Nephron (organoid): ENCODE results near the gene ANO4.

Source experiments
- H3K27ac Mint-ChIP-seq, 3 experiments: 2 replicates each; pipeline ENCODE4 v1.8.0; 2020; ENCODE audit warnings: mixed read lengths in 3 of 3, mild to moderate bottlenecking in 2 of 3, moderate library complexity in 1 of 3
- H3K27me3 Mint-ChIP-seq: 2 replicates; pipeline ENCODE4 v1.8.0; 2021; ENCODE audit warnings: low read depth, mild to moderate bottlenecking, moderate library complexity, mixed read lengths
- H3K36me3 Mint-ChIP-seq: 2 replicates; pipeline ENCODE4 v1.8.0; 2020; ENCODE audit warnings: low read depth, mixed read lengths
- H3K4me1 Mint-ChIP-seq: 2 replicates; pipeline ENCODE4 v1.8.0; 2020; ENCODE audit warnings: mixed read lengths
- H3K4me3 Mint-ChIP-seq, 3 experiments: 2 replicates each; pipeline ENCODE4 v1.8.0; 2020; ENCODE audit warnings: mild to moderate bottlenecking in 3 of 3, mixed read lengths in 3 of 3, moderate library complexity in 2 of 3
- H3K9me3 Mint-ChIP-seq: 2 replicates; pipeline ENCODE4 v1.8.0; 2020; ENCODE audit warnings: mixed read lengths
- CTCF ChIP-seq, 3 experiments: fragments of 200-600 bp; sonication (generic); IDR thresholded peaks; one replicate each; pipeline ENCODE4 v1.5.0; 2021; ENCODE audit warnings: antibody characterized with exemption in 3 of 3; ENCODE audit not compliant: unreplicated experiment in 3 of 3

ANO4 gene

DNA sequence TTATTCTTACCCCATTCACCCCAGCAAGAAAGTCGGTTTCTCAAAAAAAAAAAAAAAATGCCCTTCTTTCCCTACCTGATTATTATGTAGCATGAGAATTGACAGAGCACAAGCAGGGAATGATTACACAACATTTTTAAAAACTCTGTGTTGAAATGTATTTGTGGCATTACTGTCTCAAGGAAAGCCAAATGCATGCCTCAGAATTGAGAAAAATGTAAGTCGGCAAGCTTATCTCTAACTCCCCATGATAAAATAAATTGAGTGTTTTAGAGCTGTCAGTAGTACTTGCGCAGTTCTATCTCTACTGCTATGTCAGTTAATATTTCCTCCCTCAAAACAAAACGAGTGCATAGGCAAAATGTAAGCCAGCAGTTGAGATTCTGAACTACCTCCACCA lies 25.7 kb downstream of the ANO4 start:
- no peak overlapping the region for H3K4me3 Mint-ChIP-seq
- no peaks in the 10 kb centered on the region for H3K4me1 Mint-ChIP-seq
- peaks cover 8% of the 10 kb centered on the region for H3K27me3 Mint-ChIP-seq
- H3K9me3 Mint-ChIP-seq = no peaks in the 10 kb centered on the region
- no peaks in the 10 kb centered on the region for H3K36me3 Mint-ChIP-seq
- TF ChIP-seq CTCF (IDR thresholded peaks at IDR 0.05; ENCODE audit: unreplicated experiment in 3 of 3) = no peak
- no peak overlapping the region for H3K27ac Mint-ChIP-seq

DNA sequence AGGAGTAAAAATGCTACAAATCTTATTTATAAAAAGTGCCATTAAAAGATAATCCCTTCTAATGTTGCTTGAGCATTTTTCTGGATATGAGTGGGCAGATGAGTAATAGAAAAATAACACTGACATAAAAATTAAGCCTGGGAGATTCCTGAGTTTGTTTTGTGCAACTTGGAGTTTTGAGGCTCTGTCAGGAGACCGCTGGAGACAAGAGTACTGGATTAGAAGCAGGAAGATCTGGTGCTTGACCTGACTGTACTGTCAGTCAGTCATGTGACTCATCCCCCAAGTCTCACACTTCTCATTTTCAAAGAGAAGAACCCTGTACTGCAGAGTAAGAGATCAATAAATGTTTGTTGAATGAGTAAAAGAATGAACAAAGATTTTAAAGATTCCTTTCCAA lies 29.4 kb downstream of the ANO4 start:
- Mint-ChIP-seq H3K27ac (no peak overlapping the region), H3K36me3 (no peaks in the 10 kb centered on the region), H3K27me3 (peaks cover 4% of the 10 kb centered on the region), H3K4me3 (no peak overlapping the region), H3K9me3 (no peaks in the 10 kb centered on the region), H3K4me1 (no peaks in the 10 kb centered on the region)
- no peak for TF ChIP-seq CTCF (IDR thresholded peaks at IDR 0.05; ENCODE audit: unreplicated experiment in 3 of 3)

DNA sequence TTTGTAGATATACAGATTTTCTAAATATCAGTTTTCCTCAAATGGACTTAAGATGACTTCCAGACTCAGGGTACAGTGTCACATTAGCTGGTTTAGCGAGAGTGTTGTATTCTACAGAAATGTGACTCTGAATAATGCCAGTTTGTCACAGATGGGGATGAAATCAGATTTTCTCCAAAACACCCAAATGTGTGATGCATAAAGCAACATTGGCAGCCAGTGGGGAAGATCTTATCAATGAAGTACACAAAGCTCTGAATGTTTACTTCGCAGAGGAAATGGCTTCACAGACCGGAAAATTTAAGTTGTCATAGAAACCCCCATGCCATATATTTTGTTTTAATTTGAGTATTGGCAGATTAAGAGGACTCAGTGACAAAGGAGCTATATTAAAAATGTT lies 29.9 kb downstream of the ANO4 start:
- no peaks in the 10 kb centered on the region for H3K9me3 Mint-ChIP-seq
- H3K36me3 Mint-ChIP-seq = no peaks in the 10 kb centered on the region
- no peak for TF ChIP-seq CTCF (IDR thresholded peaks at IDR 0.05; ENCODE audit: unreplicated experiment in 3 of 3)
- no peak overlapping the region for H3K27ac Mint-ChIP-seq
- no peak overlapping the region for H3K4me3 Mint-ChIP-seq
- no peaks in the 10 kb centered on the region for H3K4me1 Mint-ChIP-seq
- peaks cover 4% of the 10 kb centered on the region for H3K27me3 Mint-ChIP-seq

GRCh38 chr12:100826323-100826722 lies 31.7 kb downstream of the ANO4 start:
- Mint-ChIP-seq H3K36me3 (no peaks in the 10 kb centered on the region), H3K4me1 (no peaks in the 10 kb centered on the region), H3K27ac (no peak overlapping the region), H3K4me3 (no peak overlapping the region), H3K27me3 (no peaks in the 10 kb centered on the region), H3K9me3 (no peaks in the 10 kb centered on the region)
- no peak for TF ChIP-seq CTCF (IDR thresholded peaks at IDR 0.05; ENCODE audit: unreplicated experiment in 3 of 3)

GRCh38 chr12:100827901-100828520 lies 33.4 kb downstream of the ANO4 start:
- no peaks in the 10 kb centered on the region for H3K4me1 Mint-ChIP-seq
- H3K9me3 Mint-ChIP-seq = no peaks in the 10 kb centered on the region
- TF ChIP-seq CTCF (IDR thresholded peaks at IDR 0.05; ENCODE audit: unreplicated experiment in 3 of 3) = peak; percentile 36 to 60 (median 41)
- H3K27me3 Mint-ChIP-seq = no peaks in the 10 kb centered on the region
- H3K27ac Mint-ChIP-seq = no peak overlapping the region
- no peaks in the 10 kb centered on the region for H3K36me3 Mint-ChIP-seq
- H3K4me3 Mint-ChIP-seq = no peak overlapping the region

- Mint-ChIP-seq H3K9me3 (no peaks in the 10 kb centered on the region), H3K27ac (no peak overlapping the region), H3K4me3 (no peak overlapping the region), H3K27me3 (no peaks in the 10 kb centered on the region), H3K36me3 (no peaks in the 10 kb centered on the region), H3K4me1 (no peaks in the 10 kb centered on the region)
- TF ChIP-seq CTCF (IDR thresholded peaks at IDR 0.05; ENCODE audit: unreplicated experiment in 3 of 3) = no peak
Observed at GRCh38 chr12:100830003-100830795, 35.6 kb downstream of the ANO4 start.
